ENCODE data around the gene PLA2G5.

The PLA2G5 gene

DNA sequence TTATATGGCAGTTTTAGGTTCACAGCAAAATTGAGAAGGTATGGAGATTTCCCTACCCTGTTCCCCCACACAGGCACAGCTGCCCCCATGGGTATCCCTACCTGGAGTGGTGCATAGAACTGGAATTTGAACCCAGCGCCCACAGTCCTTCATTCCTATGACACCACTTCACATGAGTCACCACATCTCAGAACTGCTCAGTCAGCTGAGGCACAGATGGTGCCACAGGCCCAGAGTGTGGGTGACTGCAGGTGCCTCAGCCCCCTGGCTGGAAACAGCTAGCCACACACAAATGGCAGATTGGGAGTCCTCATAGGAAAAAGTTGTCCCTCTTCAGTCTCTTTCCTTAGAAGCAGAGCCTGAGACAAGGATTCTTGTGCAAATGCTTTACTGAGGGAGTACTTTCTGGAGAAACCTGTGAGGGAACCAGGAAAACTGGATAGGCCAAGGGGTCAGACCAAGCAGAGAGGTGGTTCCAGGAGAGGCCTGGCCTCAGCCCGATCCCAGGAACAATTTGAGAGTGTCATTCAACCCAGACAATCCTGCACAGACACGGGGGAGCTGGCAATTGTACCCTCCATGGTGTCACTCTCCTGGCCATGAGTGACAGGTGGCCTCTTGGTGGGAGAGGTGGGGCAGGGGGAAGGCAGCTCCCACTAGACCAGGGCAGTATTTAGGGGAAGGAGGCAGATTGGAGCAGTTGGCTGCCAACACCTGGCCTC lies 42.4 kb downstream of the PLA2G5 start:
- no peak for ATAC-seq

GRCh38 chr1:20114021-20114648 lies 44.1 kb downstream of the PLA2G5 start:
- ATAC-seq, result no peak
- TF ChIP-seq ZNF70 (CRISPR knock-in tag; IDR thresholded peaks at IDR 0.05), result no peak
- no peak for TF ChIP-seq POU6F1 (CRISPR knock-in tag; IDR thresholded peaks at IDR 0.05; ENCODE audit: borderline replicate concordance, low read depth)
- TF ChIP-seq, protein P1, sequence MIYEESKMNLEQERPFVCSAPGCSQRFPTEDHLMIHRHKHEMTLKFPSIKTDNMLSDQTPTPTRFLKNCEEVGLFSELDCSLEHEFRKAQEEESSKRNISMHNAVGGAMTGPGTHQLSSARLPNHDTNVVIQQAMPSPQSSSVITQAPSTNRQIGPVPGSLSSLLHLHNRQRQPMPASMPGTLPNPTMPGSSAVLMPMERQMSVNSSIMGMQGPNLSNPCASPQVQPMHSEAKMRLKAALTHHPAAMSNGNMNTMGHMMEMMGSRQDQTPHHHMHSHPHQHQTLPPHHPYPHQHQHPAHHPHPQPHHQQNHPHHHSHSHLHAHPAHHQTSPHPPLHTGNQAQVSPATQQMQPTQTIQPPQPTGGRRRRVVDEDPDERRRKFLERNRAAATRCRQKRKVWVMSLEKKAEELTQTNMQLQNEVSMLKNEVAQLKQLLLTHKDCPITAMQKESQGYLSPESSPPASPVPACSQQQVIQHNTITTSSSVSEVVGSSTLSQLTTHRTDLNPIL (CRISPR knock-in tag; IDR thresholded peaks at IDR 0.05; ENCODE audit: low read depth), result no peak

More for the DNA sequence above, 42.4 kb downstream of the PLA2G5 start:
- no peak for TF ChIP-seq GLIS3 (CRISPR knock-in tag; IDR thresholded peaks at IDR 0.05)
- no peak for TF ChIP-seq ISL1 (CRISPR knock-in tag; IDR thresholded peaks at IDR 0.05)
- no peak for TF ChIP-seq TCF4 (CRISPR knock-in tag; IDR thresholded peaks at IDR 0.05; ENCODE audit: borderline replicate concordance)
- TF ChIP-seq ZC3H10 (CRISPR knock-in tag; IDR thresholded peaks at IDR 0.05), result no peak
- no peak for TF ChIP-seq CSRNP3 (CRISPR knock-in tag; IDR thresholded peaks at IDR 0.05)
- TF ChIP-seq PPARA (CRISPR knock-in tag; IDR thresholded peaks at IDR 0.05; ENCODE audit: borderline replicate concordance), result no peak
- TF ChIP-seq, protein P1 (CRISPR knock-in tag; IDR thresholded peaks at IDR 0.05; ENCODE audit: low read depth), result no peak
- no peak for TF ChIP-seq ZFP30 (CRISPR knock-in tag; IDR thresholded peaks at IDR 0.05)
- TF ChIP-seq, protein P2, sequence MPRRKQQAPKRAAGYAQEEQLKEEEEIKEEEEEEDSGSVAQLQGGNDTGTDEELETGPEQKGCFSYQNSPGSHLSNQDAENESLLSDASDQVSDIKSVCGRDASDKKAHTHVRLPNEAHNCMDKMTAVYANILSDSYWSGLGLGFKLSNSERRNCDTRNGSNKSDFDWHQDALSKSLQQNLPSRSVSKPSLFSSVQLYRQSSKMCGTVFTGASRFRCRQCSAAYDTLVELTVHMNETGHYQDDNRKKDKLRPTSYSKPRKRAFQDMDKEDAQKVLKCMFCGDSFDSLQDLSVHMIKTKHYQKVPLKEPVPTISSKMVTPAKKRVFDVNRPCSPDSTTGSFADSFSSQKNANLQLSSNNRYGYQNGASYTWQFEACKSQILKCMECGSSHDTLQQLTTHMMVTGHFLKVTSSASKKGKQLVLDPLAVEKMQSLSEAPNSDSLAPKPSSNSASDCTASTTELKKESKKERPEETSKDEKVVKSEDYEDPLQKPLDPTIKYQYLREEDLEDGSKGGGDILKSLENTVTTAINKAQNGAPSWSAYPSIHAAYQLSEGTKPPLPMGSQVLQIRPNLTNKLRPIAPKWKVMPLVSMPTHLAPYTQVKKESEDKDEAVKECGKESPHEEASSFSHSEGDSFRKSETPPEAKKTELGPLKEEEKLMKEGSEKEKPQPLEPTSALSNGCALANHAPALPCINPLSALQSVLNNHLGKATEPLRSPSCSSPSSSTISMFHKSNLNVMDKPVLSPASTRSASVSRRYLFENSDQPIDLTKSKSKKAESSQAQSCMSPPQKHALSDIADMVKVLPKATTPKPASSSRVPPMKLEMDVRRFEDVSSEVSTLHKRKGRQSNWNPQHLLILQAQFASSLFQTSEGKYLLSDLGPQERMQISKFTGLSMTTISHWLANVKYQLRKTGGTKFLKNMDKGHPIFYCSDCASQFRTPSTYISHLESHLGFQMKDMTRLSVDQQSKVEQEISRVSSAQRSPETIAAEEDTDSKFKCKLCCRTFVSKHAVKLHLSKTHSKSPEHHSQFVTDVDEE (CRISPR knock-in tag; IDR thresholded peaks at IDR 0.05), result no peak

- no peak for ATAC-seq
- TF ChIP-seq SNAI2 (CRISPR knock-in tag; IDR thresholded peaks at IDR 0.05), result no peak
- no peak for TF ChIP-seq GLIS3 (CRISPR knock-in tag; IDR thresholded peaks at IDR 0.05)
- TF ChIP-seq TCF4 (CRISPR knock-in tag; IDR thresholded peaks at IDR 0.05; ENCODE audit: borderline replicate concordance), result no peak
- no peak for TF ChIP-seq ESRRG (CRISPR knock-in tag; IDR thresholded peaks at IDR 0.05)
- TF ChIP-seq ZC3H10 (CRISPR knock-in tag; IDR thresholded peaks at IDR 0.05), result no peak
- no peak for TF ChIP-seq BACH2 (CRISPR knock-in tag; IDR thresholded peaks at IDR 0.05; ENCODE audit: borderline replicate concordance)
- no peak for TF ChIP-seq TOX (CRISPR knock-in tag; IDR thresholded peaks at IDR 0.05; ENCODE audit: borderline replicate concordance)
- TF ChIP-seq CSDC2 (CRISPR knock-in tag; IDR thresholded peaks at IDR 0.05), result no peak
- no peak for TF ChIP-seq POU6F1 (CRISPR knock-in tag; IDR thresholded peaks at IDR 0.05; ENCODE audit: borderline replicate concordance, low read depth)
Measured at GRCh38 chr1:20115479-20115878, 45.5 kb downstream of the PLA2G5 start.
